GM12878 (cell line): ENCODE measurements around the gene TAOK2.

Experiments
- FOXK2 ChIP-seq: fragments of 450-650 bp; IDR thresholded peaks from 2 replicates; pipeline ENCODE4 v1.6.1; 2017; ENCODE audit warnings: mild to moderate bottlenecking, moderate library complexity
- KAT2A ChIP-seq: conservative IDR thresholded peaks from 2 replicates; pipeline ENCODE4 v1.6.1; 2011; ENCODE audit warnings: low read depth, low read length; ENCODE audit not compliant: control insufficient read depth
- POLR2A ChIP-seq: IDR thresholded peaks from 2 replicates; pipeline ENCODE4 v1.6.1; 2011; ENCODE audit warnings: low read depth, mild to moderate bottlenecking, low read length
- RUNX3 ChIP-seq: IDR thresholded peaks from 2 replicates; pipeline ENCODE4 v1.6.1; 2012; ENCODE audit warnings: low read length, inconsistent platforms
- SUZ12 ChIP-seq: fragments of 200-600 bp; sonication (generic); IDR thresholded peaks from one replicate; pipeline ENCODE4 v1.6.1; 2018; ENCODE audit warnings: antibody characterized with exemption, mild to moderate bottlenecking; ENCODE audit not compliant: unreplicated experiment
- TAF1 ChIP-seq: IDR thresholded peaks from 2 replicates; pipeline ENCODE4 v1.6.1; 2011; ENCODE audit warnings: mild to moderate bottlenecking, low read depth, low read length, borderline replicate concordance
- TF ChIP-seq, protein P1 (sequence below), 3 experiments: IDR thresholded peaks in 2 of 3; conservative IDR thresholded peaks in 1 of 3; 2 replicates each; pipeline ENCODE4 v1.5.1; 2011; ENCODE audit warnings: low read depth in 3 of 3, low read length in 3 of 3, mild to moderate bottlenecking in 3 of 3, control low read depth in 2 of 3, moderate library complexity in 2 of 3, inconsistent platforms in 1 of 3, mixed read lengths in 1 of 3; ENCODE audit not compliant: control insufficient read depth in 2 of 3, insufficient read depth in 1 of 3; ENCODE audit errors: extremely low read depth in 1 of 3
- TF ChIP-seq, protein P2 (sequence below): IDR thresholded peaks from 2 replicates; pipeline ENCODE4 v1.6.1; 2011; ENCODE audit warnings: low read depth, mild to moderate bottlenecking, low read length, moderate library complexity, borderline replicate concordance; ENCODE audit errors: extremely low read depth

DNA sequence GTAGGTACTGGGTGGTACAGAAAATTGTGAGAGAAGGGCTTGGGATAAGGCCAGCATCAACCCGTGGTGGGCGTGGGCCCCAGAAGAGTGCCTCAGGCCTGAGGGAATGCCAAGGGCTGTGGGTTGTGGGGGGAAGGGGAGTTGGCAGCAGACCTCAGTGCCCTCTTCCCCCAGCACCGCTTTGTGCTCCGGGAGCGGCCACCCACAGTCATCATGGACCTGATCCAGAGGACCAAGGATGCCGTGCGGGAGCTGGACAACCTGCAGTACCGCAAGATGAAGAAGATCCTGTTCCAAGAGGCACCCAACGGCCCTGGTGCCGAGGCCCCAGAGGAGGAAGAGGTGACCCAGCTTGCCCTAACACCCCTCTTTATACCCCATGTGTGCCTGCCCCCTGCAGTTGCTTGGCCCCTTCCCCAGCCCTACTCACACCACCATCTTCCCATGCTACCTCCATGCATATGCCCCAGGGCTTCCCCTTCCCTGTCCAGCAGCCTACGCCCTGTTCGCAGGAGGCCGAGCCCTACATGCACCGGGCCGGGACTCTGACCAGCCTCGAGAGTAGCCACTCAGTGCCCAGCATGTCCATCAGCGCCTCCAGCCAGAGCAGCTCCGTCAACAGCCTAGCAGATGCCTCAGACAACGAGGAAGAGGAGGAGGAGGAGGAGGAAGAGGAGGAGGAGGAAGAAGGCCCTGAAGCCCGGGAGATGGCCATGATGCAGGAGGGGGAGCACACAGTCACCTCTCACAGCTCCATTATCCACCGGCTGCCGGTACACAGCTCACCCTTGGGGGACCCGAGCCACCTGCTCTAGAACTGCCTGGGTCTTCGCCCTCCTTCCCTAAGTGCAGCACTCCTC is 9.1 kb downstream of the TAOK2 start:
- TF ChIP-seq, protein P1, sequence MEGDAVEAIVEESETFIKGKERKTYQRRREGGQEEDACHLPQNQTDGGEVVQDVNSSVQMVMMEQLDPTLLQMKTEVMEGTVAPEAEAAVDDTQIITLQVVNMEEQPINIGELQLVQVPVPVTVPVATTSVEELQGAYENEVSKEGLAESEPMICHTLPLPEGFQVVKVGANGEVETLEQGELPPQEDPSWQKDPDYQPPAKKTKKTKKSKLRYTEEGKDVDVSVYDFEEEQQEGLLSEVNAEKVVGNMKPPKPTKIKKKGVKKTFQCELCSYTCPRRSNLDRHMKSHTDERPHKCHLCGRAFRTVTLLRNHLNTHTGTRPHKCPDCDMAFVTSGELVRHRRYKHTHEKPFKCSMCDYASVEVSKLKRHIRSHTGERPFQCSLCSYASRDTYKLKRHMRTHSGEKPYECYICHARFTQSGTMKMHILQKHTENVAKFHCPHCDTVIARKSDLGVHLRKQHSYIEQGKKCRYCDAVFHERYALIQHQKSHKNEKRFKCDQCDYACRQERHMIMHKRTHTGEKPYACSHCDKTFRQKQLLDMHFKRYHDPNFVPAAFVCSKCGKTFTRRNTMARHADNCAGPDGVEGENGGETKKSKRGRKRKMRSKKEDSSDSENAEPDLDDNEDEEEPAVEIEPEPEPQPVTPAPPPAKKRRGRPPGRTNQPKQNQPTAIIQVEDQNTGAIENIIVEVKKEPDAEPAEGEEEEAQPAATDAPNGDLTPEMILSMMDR (IDR thresholded peaks at IDR 0.05 in 2 of 3, conservative IDR thresholded peaks at IDR 0.05 in 1 of 3; ENCODE audit: control insufficient read depth in 2 of 3, extremely low read depth in 1 of 3, insufficient read depth in 1 of 3, low read depth in 3 of 3, low read length in 3 of 3), result no peak
- TF ChIP-seq POLR2A (no peak), FOXK2 (no peak), SUZ12 (no peak), RUNX3 (no peak), TAF1 (no peak), KAT2A (no peak)
- TF ChIP-seq, protein P2, sequence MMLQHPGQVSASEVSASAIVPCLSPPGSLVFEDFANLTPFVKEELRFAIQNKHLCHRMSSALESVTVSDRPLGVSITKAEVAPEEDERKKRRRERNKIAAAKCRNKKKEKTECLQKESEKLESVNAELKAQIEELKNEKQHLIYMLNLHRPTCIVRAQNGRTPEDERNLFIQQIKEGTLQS, result no peak
